HepG2 (cell line): ENCODE measurements around the gene COL4A2. TPM values are rescaled to one million over a fixed set of nuclear protein-coding genes. Genes with fewer than 3 reads are reported as not detected.

ENCODE experiments used
- ATAC-seq: fragments of 200-7000 bp; cut with Tn5 transposase; 3 replicates; pipeline ENCODE4 v1.9.1; 2020; ENCODE audit warnings: mild to moderate bottlenecking, moderate library complexity
- BruUV-seq: library from RNA; stranded (reverse); fragments of 400-500 nt; replicated peaks from 2 replicates; lab custom pipeline; 2021; lab: Mats Ljungman, UMichigan
- CTCF ChIA-PET: fragments of 300-600 bp; formaldehyde crosslinking; extraction: SDS; loops from one replicate; lab custom pipeline; 2021; ENCODE audit warnings: low total read pairs, inconsistent platforms, low intra/inter-chr PET ratio; lab: Yijun Ruan, JAX
- POLR2A ChIA-PET: fragments of 350-600 bp; sonication (Branson Sonifier 250); formaldehyde crosslinking; loops from one replicate; lab custom pipeline; 2020; ENCODE audit warnings: antibody characterized with exemption, inconsistent platforms; lab: Yijun Ruan, JAX
- DNase-seq: peaks from one replicate; pipeline ENCODE4 v3.0.0-alpha.2; 2015; ENCODE audit warnings: low spot score
- FAIRE-seq: peaks from 3 replicates; lab custom pipeline; 2011; peaks lifted over from hg19 to GRCh38; lab: Jason Lieb, UNC
- H2AFZ ChIP-seq: one replicate; pipeline ENCODE4 v1.6.1; 2011; ENCODE audit warnings: low read length, inconsistent platforms
- H3K27ac ChIP-seq: fragments of 300-600 bp; 3 replicates; pipeline ENCODE4 v1.8.0; 2011; ENCODE audit warnings: mixed run types, mild to moderate bottlenecking, mixed read lengths, low read length, inconsistent platforms; ENCODE audit not compliant: insufficient read depth; ENCODE audit errors: extremely low read length
- H3K27me3 ChIP-seq, 2 experiments: fragments of 200-600 bp in 1 of 2; 2 replicates in 1 of 2; 3 replicates in 1 of 2; pipeline versions ENCODE4 v1.6.0 to v1.8.0; 2011; ENCODE audit warnings: low read length in 2 of 2, mild to moderate bottlenecking in 2 of 2, moderate library complexity in 2 of 2, inconsistent platforms in 1 of 2; ENCODE audit not compliant: insufficient read depth in 2 of 2, control insufficient read depth in 1 of 2
- H3K36me3 ChIP-seq, 2 experiments: fragments of 200-600 bp in 1 of 2; replicated peaks in 1 of 2; 2 replicates in 1 of 2; 3 replicates in 1 of 2; pipeline versions ENCODE4 v1.5.1 to v1.8.0; 2011; ENCODE audit warnings: low read length in 2 of 2, inconsistent platforms in 1 of 2; ENCODE audit not compliant: insufficient read depth in 2 of 2, control insufficient read depth in 1 of 2
- H3K4me1 ChIP-seq: 2 replicates; pipeline ENCODE4 v1.5.1; 2012; ENCODE audit warnings: low read length, inconsistent platforms; ENCODE audit not compliant: insufficient read depth
- H3K4me2 ChIP-seq: 2 replicates; pipeline ENCODE4 v1.6.0; 2011; ENCODE audit warnings: low read depth, low read length, inconsistent platforms
- H3K4me3 ChIP-seq, 3 experiments: fragments of 200-600 bp in 1 of 3; sonication (generic), shearing (Covaris generic) in 1 of 3; replicated peaks in 1 of 3; 2 replicates each; pipeline ENCODE4 v1.5.1; 2011 to 2016; ENCODE audit warnings: low read length in 3 of 3, inconsistent platforms in 2 of 3, low read depth in 2 of 3, mild to moderate bottlenecking in 2 of 3, control low read depth in 1 of 3, mixed read lengths in 1 of 3; ENCODE audit not compliant: insufficient read depth in 1 of 3
- H3K79me2 ChIP-seq: one replicate; pipeline ENCODE4 v1.6.1; 2011; ENCODE audit warnings: low read length, inconsistent platforms; ENCODE audit not compliant: insufficient read depth
- H3K9ac ChIP-seq: 2 replicates; pipeline ENCODE4 v1.6.0; 2011; ENCODE audit warnings: mild to moderate bottlenecking, low read depth, low read length, inconsistent platforms; ENCODE audit not compliant: insufficient read depth
- H3K9me3 ChIP-seq: 2 replicates; pipeline ENCODE4 v1.5.1; 2012; ENCODE audit warnings: mild to moderate bottlenecking, low read length
- H4K20me1 ChIP-seq: 2 replicates; pipeline ENCODE4 v1.6.0; 2011; ENCODE audit warnings: inconsistent platforms, mild to moderate bottlenecking, low read length, moderate library complexity; ENCODE audit not compliant: insufficient read depth
- AHR ChIP-seq: IDR thresholded peaks from 2 replicates; pipeline ENCODE4 v1.6.1; 2018; ENCODE audit warnings: missing genetic modification reagents, missing compliant biosample characterization
- ATF2 ChIP-seq: sonication (generic); formaldehyde crosslinking; IDR thresholded peaks from 2 replicates; pipeline ENCODE4 v1.4.0; 2020; ENCODE audit warnings: missing genetic modification reagents
- ATF6 ChIP-seq: sonication (generic); formaldehyde crosslinking; conservative IDR thresholded peaks from 2 replicates; pipeline ENCODE4 v1.4.0; 2020; ENCODE audit warnings: missing genetic modification reagents
- EZH2 ChIP-seq: conservative IDR thresholded peaks from 2 replicates; pipeline ENCODE4 v1.6.1; 2012; ENCODE audit warnings: mild to moderate bottlenecking, low read depth, low read length, moderate library complexity
- ISX ChIP-seq: sonication (generic); formaldehyde crosslinking; conservative IDR thresholded peaks from 2 replicates; pipeline ENCODE4 v1.5.0; 2020; ENCODE audit warnings: missing genetic modification reagents
- PAF1 ChIP-seq: IDR thresholded peaks from 2 replicates; pipeline ENCODE4 v1.6.1; 2016; ENCODE audit warnings: missing genetic modification reagents, missing compliant biosample characterization
- SPEN ChIP-seq: sonication (generic); formaldehyde crosslinking; IDR thresholded peaks from 2 replicates; pipeline ENCODE4 v1.5.1; 2020; ENCODE audit warnings: low read depth, mild to moderate bottlenecking, missing genetic modification reagents
- TIGD3 ChIP-seq: sonication (generic); formaldehyde crosslinking; IDR thresholded peaks from 2 replicates; pipeline ENCODE4 v1.5.1; 2020; ENCODE audit warnings: mild to moderate bottlenecking, missing genetic modification reagents, borderline replicate concordance
- ZFX ChIP-seq: sonication (generic); formaldehyde crosslinking; IDR thresholded peaks from 2 replicates; pipeline ENCODE4 v1.4.0; 2020; ENCODE audit warnings: mild to moderate bottlenecking, low read depth, missing genetic modification reagents, moderate library complexity
- ZNF232 ChIP-seq: sonication (generic); formaldehyde crosslinking; IDR thresholded peaks from 2 replicates; pipeline ENCODE4 v1.4.0; 2020; ENCODE audit warnings: missing genetic modification reagents, borderline replicate concordance
- ZNF281 ChIP-seq: sonication (generic); formaldehyde crosslinking; IDR thresholded peaks from 2 replicates; pipeline ENCODE4 v1.4.0; 2020; ENCODE audit warnings: missing genetic modification reagents, borderline replicate concordance
- ZNF33B ChIP-seq: sonication (generic); formaldehyde crosslinking; IDR thresholded peaks from 2 replicates; pipeline ENCODE4 v1.5.1; 2020; ENCODE audit warnings: mild to moderate bottlenecking, missing genetic modification reagents
- ZNF34 ChIP-seq: sonication (generic); formaldehyde crosslinking; IDR thresholded peaks from 2 replicates; pipeline ENCODE4 v1.4.0; 2020; ENCODE audit warnings: mild to moderate bottlenecking, missing genetic modification reagents, borderline replicate concordance
- ZNF7 ChIP-seq: IDR thresholded peaks from 2 replicates; pipeline ENCODE4 v1.6.1; 2016; ENCODE audit warnings: missing biosample characterization, missing genetic modification reagents
- ZNF720 ChIP-seq: sonication (generic); formaldehyde crosslinking; IDR thresholded peaks from 2 replicates; pipeline ENCODE4 v1.4.0; 2020; ENCODE audit warnings: missing genetic modification reagents
- WGBS: methylation state at CpG from one replicate; pipeline ENCODE4 v1.1.6; 2017; ENCODE audit warnings: low lambda C conversion rate; 5-methylcytosine and 5-hydroxymethylcytosine counted together
- in situ Hi-C: cut with HindIII; loops from 2 replicates; pipeline ENCODE4 v1.10.0; 2017; ENCODE audit warnings: low pct_unique_long_range_greater_than_20kb; ENCODE audit not compliant: extremely low pct_ligation_motif_present
- intact Hi-C: fragments of 100-400 bp; cut with micrococcal nuclease; formaldehyde crosslinking; loops from one replicate; pipeline ENCODE4 v1.10.0; 2022; ENCODE audit not compliant: unreplicated experiment
- polyA plus RNA-seq, 8 experiments: library from polyadenylated mRNA; depleted of rRNA in 3 of 8; stranded (reverse) in 7 of 8; unstranded in 1 of 8; fragments of >200 nt; fragmentation: Illumina TruSeq in 4 of 8; extraction: Trizol in 4 of 8; gene quantifications; 2 replicates each; pipeline versions ENCODE4 v1.2.1 to v1.2.3, GENCODE V29; 2011 to 2016; ENCODE audit warnings: low read depth in 4 of 8, missing spikeins in 1 of 8, mixed read lengths in 1 of 8; ENCODE audit not compliant: insufficient read depth in 1 of 8
- total RNA-seq, 5 experiments: library from RNA; depleted of rRNA; stranded (reverse); fragments of >200 nt; fragmentation: Illumina TruSeq; extraction: Trizol; gene quantifications; 2 replicates each; pipeline ENCODE4 v1.2.3, GENCODE V29; 2016; ENCODE audit warnings: low read depth in 1 of 5

Gene COL4A2
- total and polyA plus RNA-seq, 2 of the 13 experiments (the other 11 are each of a cell fraction or from before 2014, with no cell fraction given), result 0.22 to 1.9 TPM

- no peak for TF ChIP-seq TIGD3 (CRISPR knock-in tag)
- no peak for TF ChIP-seq ISX
- TF ChIP-seq ZNF720 (CRISPR knock-in tag), result no peak
- TF ChIP-seq ZFX, result no peak
- no peak for TF ChIP-seq ZNF232 (CRISPR knock-in tag)
- TF ChIP-seq, all 625 proteins: peak for 0
Observed at GRCh38 chr13:110416131-110417025, 109.3 kb downstream of the COL4A2 start (continued).

- Histone ChIP-seq H3K27ac (no peak overlapping the region), H3K4me3 (no peak overlapping the region), H3K36me3 (no peaks in the 10 kb centered on the region), H3K79me2 (no peaks in the 10 kb centered on the region), H3K9ac (no peak overlapping the region), H2AFZ (no peak overlapping the region), H3K4me1 (no peaks in the 10 kb centered on the region), H4K20me1 (no peaks in the 10 kb centered on the region), H3K4me2 (no peak overlapping the region), H3K27me3 (peaks cover 0 to 34% of the 10 kb centered on the region in 2 experiments; a peak in 2 of 5 replicates), H3K9me3 (no peaks in the 10 kb centered on the region)
- FAIRE-seq (no peak), DNase-seq (no peak), ATAC-seq (no peak)
- intact Hi-C loops, result no loop called here
- TF ChIP-seq SPEN (CRISPR knock-in tag) (no peak), PAF1 (CRISPR knock-in tag) (no peak), ATF6 (CRISPR knock-in tag) (no peak), ZNF34 (CRISPR knock-in tag) (no peak), ZNF33B (CRISPR knock-in tag) (no peak), ATF2 (CRISPR knock-in tag) (no peak), ZNF7 (CRISPR knock-in tag) (no peak), AHR (CRISPR knock-in tag) (no peak), EZH2 (no peak), ZNF281 (CRISPR knock-in tag) (no peak)
- no TSS peak for BruUV-seq
- 40% methylated on average over 9 of the region's 9 CpGs for WGBS
- ChIA-PET POLR2A (no interaction called here), CTCF (no interaction called here)
- in situ Hi-C loops, result loop anchor here (25.0 kb wide), 1 partner anchor 1457 kb away; no protein-coding TSS in a partner anchor
Observed at GRCh38 chr13:110418944-110419343, 111.9 kb downstream of the COL4A2 start.
